Esophagus muscularis mucosa (tissue), 4 donors: Measurements from ENCODE around the gene RIC1. TPM values are rescaled to one million over a fixed set of nuclear protein-coding genes. Genes with fewer than 3 reads are reported as not detected.

Experiments used
- DNase-seq: peaks from one replicate; pipeline ENCODE4 v3.0.0-alpha.2; 2017; ENCODE audit errors: extremely low spot score
- H3K27ac ChIP-seq, 4 donors: fragments of 200-600 bp; sonication (generic); replicated peaks in 1 of 4; 1 replicate in 3 of 4; 2 replicates in 1 of 4; pipeline ENCODE4 v1.5.1; 2016 to 2019; ENCODE audit warnings: mild to moderate bottlenecking in 1 of 4
- H3K27me3 ChIP-seq, 4 donors: fragments of 200-600 bp; sonication (generic); one replicate each; pipeline versions ENCODE4 v1.5.1 to v1.6.0; 2016 to 2019
- H3K36me3 ChIP-seq, 4 donors: fragments of 200-600 bp; sonication (generic); one replicate each; pipeline ENCODE4 v1.5.1; 2016 to 2019
- H3K4me1 ChIP-seq, 4 donors: fragments of 200-600 bp; sonication (generic); one replicate each; pipeline ENCODE4 v1.5.1; 2016 to 2019
- H3K4me3 ChIP-seq, 4 donors: fragments of 200-600 bp; sonication (generic); 1 replicate in 2 of 4; 2 replicates in 2 of 4; pipeline ENCODE4 v1.5.1; 2016 to 2019; ENCODE audit warnings: mild to moderate bottlenecking in 4 of 4, moderate library complexity in 1 of 4
- H3K9me3 ChIP-seq, 4 donors: fragments of 200-600 bp; sonication (generic); 1 replicate in 3 of 4; 2 replicates in 1 of 4; pipeline ENCODE4 v1.5.1; 2016 to 2019
- EP300 ChIP-seq: sonication (generic); formaldehyde crosslinking; IDR thresholded peaks from one replicate; pipeline ENCODE4 v1.6.1; 2017; ENCODE audit warnings: antibody characterized with exemption
- POLR2A ChIP-seq: fragments of 450-650 bp; IDR thresholded peaks from one replicate; pipeline ENCODE4 v1.6.1; 2017; ENCODE audit warnings: antibody characterized with exemption, moderate library complexity, mild to moderate bottlenecking, low read depth
- POLR2AphosphoS5 ChIP-seq, 2 donors: sonication (generic); formaldehyde crosslinking; IDR thresholded peaks; one replicate each; pipeline ENCODE4 v1.6.1; 2017; ENCODE audit warnings: antibody characterized with exemption in 2 of 2
- WGBS: methylation state at CpG from one replicate; pipeline ENCODE4 v1.1.5; 2018; 5-methylcytosine and 5-hydroxymethylcytosine counted together
- intact Hi-C: fragments of 100-400 bp; cut with DNase I; formaldehyde crosslinking; loops from one replicate; pipeline ENCODE4 v1.15.1; 2023
- total RNA-seq, 4 donors: library from RNA; depleted of rRNA; stranded (reverse); fragments of >200 nt; gene quantifications; one replicate each; pipeline versions ENCODE4 v1.1.0 to v1.2.1, GENCODE V29; 2016
- TF ChIP-seq, protein P1 (sequence below), 3 experiments: fragments of 200-600 bp in 2 of 3; fragments of 450-650 bp in 1 of 3; sonication (generic) in 2 of 3; IDR thresholded peaks; one replicate each; pipeline ENCODE4 v1.5.1; 2017 to 2019; ENCODE audit warnings: antibody characterized with exemption in 3 of 3, mild to moderate bottlenecking in 2 of 3, moderate library complexity in 1 of 3

The RIC1 gene
- total RNA-seq, 4 donors from 2014 or later, result 51.6 to 64.9 (median 57.4) TPM

GRCh38 chr9:5688109-5688508 lies 59.2 kb downstream of the RIC1 start:
- peaks cover 0 to 6% (median 0%) of the 10 kb centered on the region in 4 donors for H3K9me3 ChIP-seq
- intact Hi-C loops, result no loop called here
- no peak overlapping the region for H3K4me3 ChIP-seq
- no peaks in the 10 kb centered on the region for H3K27me3 ChIP-seq
- H3K27ac ChIP-seq, result no peak overlapping the region
- H3K36me3 ChIP-seq, result no peaks in the 10 kb centered on the region
- DNase-seq, result no peak
- 25% methylated on average over 1 of the region's 1 CpG for WGBS
- peaks cover 3 to 19% (median 8%) of the 10 kb centered on the region in 4 donors for H3K4me1 ChIP-seq
- TF ChIP-seq POLR2AphosphoS5 (IDR thresholded peaks at IDR 0.05) (no peak), POLR2A (no peak), EP300 (no peak)
- TF ChIP-seq, protein P1, sequence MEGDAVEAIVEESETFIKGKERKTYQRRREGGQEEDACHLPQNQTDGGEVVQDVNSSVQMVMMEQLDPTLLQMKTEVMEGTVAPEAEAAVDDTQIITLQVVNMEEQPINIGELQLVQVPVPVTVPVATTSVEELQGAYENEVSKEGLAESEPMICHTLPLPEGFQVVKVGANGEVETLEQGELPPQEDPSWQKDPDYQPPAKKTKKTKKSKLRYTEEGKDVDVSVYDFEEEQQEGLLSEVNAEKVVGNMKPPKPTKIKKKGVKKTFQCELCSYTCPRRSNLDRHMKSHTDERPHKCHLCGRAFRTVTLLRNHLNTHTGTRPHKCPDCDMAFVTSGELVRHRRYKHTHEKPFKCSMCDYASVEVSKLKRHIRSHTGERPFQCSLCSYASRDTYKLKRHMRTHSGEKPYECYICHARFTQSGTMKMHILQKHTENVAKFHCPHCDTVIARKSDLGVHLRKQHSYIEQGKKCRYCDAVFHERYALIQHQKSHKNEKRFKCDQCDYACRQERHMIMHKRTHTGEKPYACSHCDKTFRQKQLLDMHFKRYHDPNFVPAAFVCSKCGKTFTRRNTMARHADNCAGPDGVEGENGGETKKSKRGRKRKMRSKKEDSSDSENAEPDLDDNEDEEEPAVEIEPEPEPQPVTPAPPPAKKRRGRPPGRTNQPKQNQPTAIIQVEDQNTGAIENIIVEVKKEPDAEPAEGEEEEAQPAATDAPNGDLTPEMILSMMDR (IDR thresholded peaks at IDR 0.05), result no peak

- H3K27me3 ChIP-seq, result no peaks in the 10 kb centered on the region
- DNase-seq, result no peak
- no peak for TF ChIP-seq POLR2A
- TF ChIP-seq, protein P1 (IDR thresholded peaks at IDR 0.05), result no peak
- TF ChIP-seq EP300, result no peak
- no peak for TF ChIP-seq POLR2AphosphoS5 (IDR thresholded peaks at IDR 0.05)
- WGBS, result 88% methylated on average over 1 of the region's 1 CpG
- H3K4me3 ChIP-seq, result no peak overlapping the region
- H3K27ac ChIP-seq, result no peak overlapping the region
- H3K9me3 ChIP-seq, result no peaks in the 10 kb centered on the region
- no peaks in the 10 kb centered on the region for H3K36me3 ChIP-seq
- peaks cover 11 to 36% (median 21%) of the 10 kb centered on the region in 4 donors for H3K4me1 ChIP-seq
- intact Hi-C loops, result no loop called here
Observed at GRCh38 chr9:5690278-5690677, 61.4 kb downstream of the RIC1 start.

GRCh38 chr9:5695860-5696259 lies 67.0 kb downstream of the RIC1 start:
- Histone ChIP-seq H3K9me3 (no peaks in the 10 kb centered on the region), H3K4me1 (peaks cover 0 to 50% (median 48%) of the 10 kb centered on the region in 4 donors), H3K27ac (no peak overlapping the region), H3K4me3 (no peak overlapping the region), H3K36me3 (no peaks in the 10 kb centered on the region), H3K27me3 (no peaks in the 10 kb centered on the region)
- 92% methylated on average over 2 of the region's 2 CpGs for WGBS
- no peak for TF ChIP-seq EP300
- TF ChIP-seq, protein P1 (IDR thresholded peaks at IDR 0.05), result no peak
- TF ChIP-seq POLR2A, result no peak
- TF ChIP-seq POLR2AphosphoS5 (IDR thresholded peaks at IDR 0.05), result no peak
- no peak for DNase-seq
- intact Hi-C loops, result loop anchor here (5.0 kb wide), 1 partner anchor 64 kb away; no protein-coding TSS in a partner anchor

GRCh38 chr9:5696884-5697283 lies 68.0 kb downstream of the RIC1 start:
- Histone ChIP-seq H3K4me1 (peaks cover 0 to 50% (median 48%) of the 10 kb centered on the region in 4 donors), H3K4me3 (no peak overlapping the region), H3K36me3 (no peaks in the 10 kb centered on the region), H3K27me3 (no peaks in the 10 kb centered on the region), H3K9me3 (no peaks in the 10 kb centered on the region), H3K27ac (no peak overlapping the region)
- no peak for TF ChIP-seq POLR2AphosphoS5 (IDR thresholded peaks at IDR 0.05)
- no peak for TF ChIP-seq EP300
- TF ChIP-seq, protein P1 (IDR thresholded peaks at IDR 0.05), result no peak
- no peak for TF ChIP-seq POLR2A
- WGBS, result 94% methylated on average over 2 of the region's 2 CpGs
- no peak for DNase-seq
- intact Hi-C loops, result loop anchor here (5.0 kb wide), 1 partner anchor 65 kb away; no protein-coding TSS in a partner anchor

- H3K27ac ChIP-seq, result peak overlapping the region in 2 of 4 donors; percentile 14 to 49
- no peak for DNase-seq
- 100% methylated on average over 1 of the region's 1 CpG for WGBS
Observed at GRCh38 chr9:5698004-5698403, 69.1 kb downstream of the RIC1 start.

More at GRCh38 chr9:5698004-5698403, 69.1 kb downstream of the RIC1 start:
- H3K27me3 ChIP-seq, result no peaks in the 10 kb centered on the region
- H3K4me1 ChIP-seq, result peaks cover 0 to 45% (median 44%) of the 10 kb centered on the region in 4 donors
- no peak overlapping the region for H3K4me3 ChIP-seq
- intact Hi-C loops, result loop anchor here (5.0 kb wide), 1 partner anchor 66 kb away; no protein-coding TSS in a partner anchor
- no peaks in the 10 kb centered on the region for H3K9me3 ChIP-seq
- H3K36me3 ChIP-seq, result no peaks in the 10 kb centered on the region
- TF ChIP-seq POLR2AphosphoS5 (IDR thresholded peaks at IDR 0.05) (no peak), EP300 (no peak), POLR2A (no peak)
- TF ChIP-seq, protein P1 (IDR thresholded peaks at IDR 0.05), result no peak
